ENCODE data around the gene FILIP1L. TPM values are rescaled to one million over a fixed set of nuclear protein-coding genes. Genes with fewer than 3 reads are reported as not detected.
A peak's percentile ranks its signal among the peaks of the same experiment; 100 is the strongest.

Gene FILIP1L
- polyA plus RNA-seq, 1 donor = 36.3 TPM

DNA sequence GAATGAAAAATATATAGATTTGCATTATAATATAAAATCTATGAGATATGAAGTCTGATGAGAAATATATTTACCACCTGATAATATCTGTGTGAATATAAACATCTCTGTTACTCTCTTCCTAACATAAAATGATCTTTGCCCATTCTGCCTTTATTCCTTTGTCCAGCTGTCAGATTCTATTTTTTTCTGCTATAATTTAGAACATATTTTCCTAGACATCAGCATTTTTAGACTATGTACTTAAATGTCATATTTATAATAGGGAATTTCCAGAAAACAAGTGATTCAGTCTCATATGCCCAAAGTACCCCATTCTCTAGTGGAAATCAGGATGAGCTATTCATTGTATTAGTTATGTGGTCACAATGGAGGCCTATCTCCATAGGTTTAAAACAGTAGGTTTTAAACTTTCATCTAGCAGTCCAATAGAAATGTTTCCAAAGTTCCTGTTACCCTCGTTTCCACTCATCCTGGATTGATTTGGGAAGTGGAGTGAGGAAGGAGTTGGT, 83.3 kb downstream of the FILIP1L start:
- Histone ChIP-seq H3K27me3 (ENCODE audit: control insufficient read depth, insufficient read depth, low read length) (no peaks in the 10 kb centered on the region), H3K36me3 (ENCODE audit: control insufficient read depth, insufficient read depth, low read length) (no peaks in the 10 kb centered on the region), H3K27ac (ENCODE audit: low read length) (no peak overlapping the region), H3K4me3 (ENCODE audit: low read length) (no peak overlapping the region), H3K4me1 (ENCODE audit: control insufficient read depth, insufficient read depth, low read length) (peaks cover 32% of the 10 kb centered on the region), H3K9me3 (ENCODE audit: control insufficient read depth, low read depth, low read length) (no peaks in the 10 kb centered on the region)
- no peak for DNase-seq
- 100% methylated on average over 1 of the region's 1 CpG for WGBS (ENCODE audit: insufficient coverage, low lambda C conversion rate)

DNA sequence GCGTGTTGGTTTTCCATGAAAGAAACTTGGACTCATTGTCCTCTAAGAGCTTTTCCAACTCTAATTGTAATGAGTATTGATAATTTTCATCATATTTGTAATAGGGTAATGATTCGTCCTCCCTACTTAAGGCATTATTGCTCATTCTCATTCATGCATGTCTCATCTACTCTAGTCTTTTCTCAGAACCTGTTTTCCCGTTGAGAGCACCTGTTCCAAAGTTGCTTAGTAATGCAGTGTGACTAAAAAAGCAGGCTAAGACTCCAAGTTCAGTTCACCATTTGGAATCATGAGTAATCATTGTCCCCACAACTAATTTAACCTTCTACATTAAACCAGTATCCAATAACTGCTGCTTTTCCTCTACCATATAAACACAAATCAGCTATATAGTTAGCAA, 84.0 kb downstream of the FILIP1L start:
- WGBS (ENCODE audit: insufficient coverage, low lambda C conversion rate) = no CpG with 5 or more reads among the region's 3 CpGs
- no peaks in the 10 kb centered on the region for H3K9me3 ChIP-seq (ENCODE audit: control insufficient read depth, low read depth, low read length)
- DNase-seq = no peak
- no peak overlapping the region for H3K4me3 ChIP-seq (ENCODE audit: low read length)
- no peaks in the 10 kb centered on the region for H3K27me3 ChIP-seq (ENCODE audit: control insufficient read depth, insufficient read depth, low read length)
- no peaks in the 10 kb centered on the region for H3K36me3 ChIP-seq (ENCODE audit: control insufficient read depth, insufficient read depth, low read length)
- H3K4me1 ChIP-seq (ENCODE audit: control insufficient read depth, insufficient read depth, low read length) = peaks cover 32% of the 10 kb centered on the region
- no peak overlapping the region for H3K27ac ChIP-seq (ENCODE audit: low read length)

GRCh38 chr3:100029689-100030088, 84.6 kb downstream of the FILIP1L start:
- Histone ChIP-seq H3K4me3 (ENCODE audit: low read length) (no peak overlapping the region), H3K9me3 (ENCODE audit: control insufficient read depth, low read depth, low read length) (no peaks in the 10 kb centered on the region), H3K4me1 (ENCODE audit: control insufficient read depth, insufficient read depth, low read length) (peaks cover 36% of the 10 kb centered on the region), H3K27ac (ENCODE audit: low read length) (no peak overlapping the region), H3K27me3 (ENCODE audit: control insufficient read depth, insufficient read depth, low read length) (no peaks in the 10 kb centered on the region), H3K36me3 (ENCODE audit: control insufficient read depth, insufficient read depth, low read length) (no peaks in the 10 kb centered on the region)
- no peak for DNase-seq
- WGBS (ENCODE audit: insufficient coverage, low lambda C conversion rate) = 17% methylated on average over 1 of the region's 2 CpGs

DNA sequence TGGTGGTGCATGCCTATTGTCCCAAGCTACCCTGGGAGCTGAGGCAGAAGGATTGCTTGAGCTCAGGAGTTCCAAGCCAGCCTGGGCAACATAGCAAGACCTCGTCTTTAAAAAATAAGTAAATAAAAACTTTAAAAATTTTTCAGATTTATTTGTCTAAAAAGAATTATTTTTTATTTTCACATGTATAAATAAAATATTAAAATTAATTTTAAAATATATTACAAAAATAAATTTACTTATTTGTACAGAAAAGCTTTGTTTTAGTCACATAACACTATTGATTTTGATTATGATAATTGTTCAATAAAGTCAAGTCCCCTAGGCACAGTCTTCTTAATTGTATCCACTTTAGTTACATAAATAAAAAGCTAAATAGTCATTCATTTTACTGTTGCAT, 85.2 kb downstream of the FILIP1L start:
- Histone ChIP-seq H3K27me3 (ENCODE audit: control insufficient read depth, insufficient read depth, low read length) (no peaks in the 10 kb centered on the region), H3K4me3 (ENCODE audit: low read length) (no peak overlapping the region), H3K36me3 (ENCODE audit: control insufficient read depth, insufficient read depth, low read length) (no peaks in the 10 kb centered on the region), H3K4me1 (ENCODE audit: control insufficient read depth, insufficient read depth, low read length) (peaks cover 35% of the 10 kb centered on the region), H3K9me3 (ENCODE audit: control insufficient read depth, low read depth, low read length) (no peaks in the 10 kb centered on the region), H3K27ac (ENCODE audit: low read length) (no peak overlapping the region)
- 100% methylated on average over 1 of the region's 1 CpG for WGBS (ENCODE audit: insufficient coverage, low lambda C conversion rate)
- no peak for DNase-seq

GRCh38 chr3:100027321-100027720, 87.0 kb downstream of the FILIP1L start:
- Histone ChIP-seq H3K27ac (ENCODE audit: low read length) (no peak overlapping the region), H3K9me3 (ENCODE audit: control insufficient read depth, low read depth, low read length) (no peaks in the 10 kb centered on the region), H3K4me3 (ENCODE audit: low read length) (no peak overlapping the region), H3K4me1 (ENCODE audit: control insufficient read depth, insufficient read depth, low read length) (peaks cover 27% of the 10 kb centered on the region), H3K27me3 (ENCODE audit: control insufficient read depth, insufficient read depth, low read length) (no peaks in the 10 kb centered on the region), H3K36me3 (ENCODE audit: control insufficient read depth, insufficient read depth, low read length) (no peaks in the 10 kb centered on the region)
- no peak for DNase-seq
- no CpG with 5 or more reads among the region's 1 CpG for WGBS (ENCODE audit: insufficient coverage, low lambda C conversion rate)

DNA sequence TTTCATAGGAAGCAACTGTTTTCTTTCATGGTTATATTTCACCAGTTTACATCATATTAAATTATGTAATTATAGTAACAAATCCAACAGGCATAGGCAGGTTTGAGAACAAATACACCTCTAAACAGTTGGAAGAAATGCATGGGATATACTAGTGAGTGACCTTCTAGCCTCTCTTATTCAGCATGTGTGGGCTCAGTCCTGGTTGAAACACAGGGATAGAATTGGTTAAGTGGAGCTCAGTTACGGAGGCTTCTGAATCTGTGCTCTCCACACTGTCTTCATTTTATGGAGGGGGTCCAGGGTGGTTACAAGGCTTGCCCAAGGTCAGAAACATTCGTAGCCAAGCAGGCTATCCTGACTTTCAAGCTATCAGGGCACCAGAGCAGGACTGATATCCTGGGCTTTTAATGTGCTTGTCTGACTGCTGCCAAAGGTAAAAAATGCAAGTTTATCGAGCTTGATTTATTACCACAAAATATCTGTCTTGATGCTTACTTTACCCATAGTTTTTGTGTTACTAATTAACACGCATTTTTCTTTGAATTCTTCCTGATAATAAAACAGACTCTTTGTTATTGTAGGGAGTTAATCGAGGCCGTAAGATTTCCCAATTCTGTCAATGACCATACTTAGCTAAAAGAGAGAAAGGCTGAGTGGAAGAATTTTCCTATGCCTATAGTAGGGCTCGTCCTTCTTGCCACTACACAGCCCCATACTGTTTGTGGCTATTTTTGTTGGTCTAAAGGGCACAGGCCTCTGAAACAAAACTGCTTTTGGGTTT, 89.6 kb downstream of the FILIP1L start:
- WGBS (ENCODE audit: insufficient coverage, low lambda C conversion rate) = 16% methylated on average over 2 of the region's 7 CpGs
- peaks cover 26% of the 10 kb centered on the region for H3K4me1 ChIP-seq (ENCODE audit: control insufficient read depth, insufficient read depth, low read length)
- H3K36me3 ChIP-seq (ENCODE audit: control insufficient read depth, insufficient read depth, low read length) = no peaks in the 10 kb centered on the region
- H3K9me3 ChIP-seq (ENCODE audit: control insufficient read depth, low read depth, low read length) = no peaks in the 10 kb centered on the region
- peak overlapping the region; percentile 39 for H3K27ac ChIP-seq (ENCODE audit: low read length)
- no peaks in the 10 kb centered on the region for H3K27me3 ChIP-seq (ENCODE audit: control insufficient read depth, insufficient read depth, low read length)
- peak in 1 of 2 donors; percentile 62 for DNase-seq
- H3K4me3 ChIP-seq (ENCODE audit: low read length) = no peak overlapping the region

- no peak for DNase-seq
- Histone ChIP-seq H3K36me3 (ENCODE audit: control insufficient read depth, insufficient read depth, low read length) (no peaks in the 10 kb centered on the region), H3K27ac (ENCODE audit: low read length) (no peak overlapping the region), H3K27me3 (ENCODE audit: control insufficient read depth, insufficient read depth, low read length) (no peaks in the 10 kb centered on the region), H3K4me3 (ENCODE audit: low read length) (no peak overlapping the region), H3K4me1 (ENCODE audit: control insufficient read depth, insufficient read depth, low read length) (peaks cover 21% of the 10 kb centered on the region), H3K9me3 (ENCODE audit: control insufficient read depth, low read depth, low read length) (no peaks in the 10 kb centered on the region)
- WGBS (ENCODE audit: insufficient coverage, low lambda C conversion rate) = no CpG with 5 or more reads among the region's 1 CpG
Observed at GRCh38 chr3:100023595-100023994, 90.7 kb downstream of the FILIP1L start.

DNA sequence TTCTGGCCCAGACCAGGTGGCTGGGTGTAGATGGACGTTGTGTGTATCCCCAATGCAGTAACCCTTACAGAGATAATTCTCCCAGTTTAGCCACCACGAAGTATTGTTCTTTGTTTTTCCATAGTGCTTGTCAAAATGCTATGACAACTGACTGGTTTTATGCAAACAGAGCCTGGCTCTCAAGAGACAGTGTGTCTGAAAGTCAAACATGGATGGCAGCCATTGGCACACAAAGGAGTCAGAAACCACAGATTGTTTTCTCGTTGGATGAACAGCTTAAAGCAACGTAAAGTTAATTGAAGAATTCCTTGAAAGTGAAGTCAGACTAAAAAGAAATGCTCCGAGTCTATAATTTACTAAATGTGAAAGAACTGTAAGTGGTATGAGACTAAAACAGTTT, 91.2 kb downstream of the FILIP1L start:
- 62% methylated on average over 2 of the region's 5 CpGs for WGBS (ENCODE audit: insufficient coverage, low lambda C conversion rate)

GRCh38 chr3:100022506-100022905, 91.8 kb downstream of the FILIP1L start:
- Histone ChIP-seq H3K27ac (ENCODE audit: low read length) (no peak overlapping the region), H3K27me3 (ENCODE audit: control insufficient read depth, insufficient read depth, low read length) (no peaks in the 10 kb centered on the region), H3K4me3 (ENCODE audit: low read length) (no peak overlapping the region), H3K9me3 (ENCODE audit: control insufficient read depth, low read depth, low read length) (no peaks in the 10 kb centered on the region), H3K4me1 (ENCODE audit: control insufficient read depth, insufficient read depth, low read length) (peaks cover 21% of the 10 kb centered on the region), H3K36me3 (ENCODE audit: control insufficient read depth, insufficient read depth, low read length) (no peaks in the 10 kb centered on the region)
- no peak for DNase-seq

More for the DNA sequence above, 91.2 kb downstream of the FILIP1L start:
- H3K9me3 ChIP-seq (ENCODE audit: control insufficient read depth, low read depth, low read length) = no peaks in the 10 kb centered on the region
- no peaks in the 10 kb centered on the region for H3K36me3 ChIP-seq (ENCODE audit: control insufficient read depth, insufficient read depth, low read length)
- no peak for DNase-seq
- H3K4me3 ChIP-seq (ENCODE audit: low read length) = no peak overlapping the region
- no peak overlapping the region for H3K27ac ChIP-seq (ENCODE audit: low read length)
- no peaks in the 10 kb centered on the region for H3K27me3 ChIP-seq (ENCODE audit: control insufficient read depth, insufficient read depth, low read length)
- H3K4me1 ChIP-seq (ENCODE audit: control insufficient read depth, insufficient read depth, low read length) = peaks cover 21% of the 10 kb centered on the region

DNA sequence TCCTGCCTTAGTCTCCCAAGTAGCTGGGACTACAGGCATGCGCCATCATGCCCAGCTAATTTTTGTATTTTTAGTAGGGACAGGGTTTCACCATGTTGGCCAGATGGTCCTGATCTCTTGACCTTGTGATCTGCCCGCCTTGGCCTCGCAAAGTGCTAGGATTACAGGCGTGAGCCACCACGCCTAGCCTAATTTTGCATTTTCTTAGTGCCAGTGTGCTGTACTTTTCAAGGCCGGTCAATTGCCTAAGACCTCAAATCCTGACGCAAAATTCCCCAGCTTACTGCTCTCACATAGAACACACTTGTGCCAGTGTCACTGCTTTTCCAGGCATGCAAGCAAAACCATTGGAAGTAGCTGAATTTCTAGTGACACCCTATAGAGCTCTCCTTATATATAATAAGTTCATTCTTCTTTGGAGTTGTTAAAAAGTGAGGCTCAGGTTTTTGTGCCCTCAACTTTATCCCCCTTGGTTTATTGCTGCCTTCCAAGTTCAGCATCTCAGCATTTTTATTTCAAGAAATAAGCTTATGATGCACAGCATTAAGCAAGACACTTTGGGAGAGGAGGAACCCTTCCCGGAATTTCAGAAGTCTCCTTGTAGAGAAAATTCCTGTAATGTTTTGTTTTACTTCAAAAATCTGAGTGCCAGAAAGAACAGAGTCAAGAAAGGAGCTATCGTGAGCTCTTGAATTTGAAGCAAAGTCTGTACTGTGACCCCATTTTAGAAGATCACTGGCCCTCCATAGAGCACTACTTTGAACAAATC, 93.2 kb downstream of the FILIP1L start:
- peaks cover 21% of the 10 kb centered on the region for H3K4me1 ChIP-seq (ENCODE audit: control insufficient read depth, insufficient read depth, low read length)
- WGBS (ENCODE audit: insufficient coverage, low lambda C conversion rate) = no CpG with 5 or more reads among the region's 9 CpGs
- no peak for DNase-seq
- no peak overlapping the region for H3K27ac ChIP-seq (ENCODE audit: low read length)
- H3K27me3 ChIP-seq (ENCODE audit: control insufficient read depth, insufficient read depth, low read length) = no peaks in the 10 kb centered on the region
- H3K4me3 ChIP-seq (ENCODE audit: low read length) = no peak overlapping the region
- no peaks in the 10 kb centered on the region for H3K9me3 ChIP-seq (ENCODE audit: control insufficient read depth, low read depth, low read length)
- H3K36me3 ChIP-seq (ENCODE audit: control insufficient read depth, insufficient read depth, low read length) = no peaks in the 10 kb centered on the region

Measured in large intestine (tissue), 3 donors.